ENCODE data around the gene LRP11.
A peak's percentile ranks its signal among the peaks of the same experiment; 100 is the strongest.
"Not testable (repeated sequence)": the region's sequence is repeated elsewhere in the genome, so short reads cannot be mapped to it uniquely, and the experiment has no call there.

The LRP11 gene, protein sequence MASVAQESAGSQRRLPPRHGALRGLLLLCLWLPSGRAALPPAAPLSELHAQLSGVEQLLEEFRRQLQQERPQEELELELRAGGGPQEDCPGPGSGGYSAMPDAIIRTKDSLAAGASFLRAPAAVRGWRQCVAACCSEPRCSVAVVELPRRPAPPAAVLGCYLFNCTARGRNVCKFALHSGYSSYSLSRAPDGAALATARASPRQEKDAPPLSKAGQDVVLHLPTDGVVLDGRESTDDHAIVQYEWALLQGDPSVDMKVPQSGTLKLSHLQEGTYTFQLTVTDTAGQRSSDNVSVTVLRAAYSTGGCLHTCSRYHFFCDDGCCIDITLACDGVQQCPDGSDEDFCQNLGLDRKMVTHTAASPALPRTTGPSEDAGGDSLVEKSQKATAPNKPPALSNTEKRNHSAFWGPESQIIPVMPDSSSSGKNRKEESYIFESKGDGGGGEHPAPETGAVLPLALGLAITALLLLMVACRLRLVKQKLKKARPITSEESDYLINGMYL

GRCh38 chr6:149863698-149864577 lies at the start of gene LRP11:
Gene LRP11, minus strand, starts transcription at chr6:149864359. Its CDS starts 339 bp downstream, at chr6:149864020.
- peak; percentile 95 for DNase-seq (ENCODE audit: low spot score)

DNA sequence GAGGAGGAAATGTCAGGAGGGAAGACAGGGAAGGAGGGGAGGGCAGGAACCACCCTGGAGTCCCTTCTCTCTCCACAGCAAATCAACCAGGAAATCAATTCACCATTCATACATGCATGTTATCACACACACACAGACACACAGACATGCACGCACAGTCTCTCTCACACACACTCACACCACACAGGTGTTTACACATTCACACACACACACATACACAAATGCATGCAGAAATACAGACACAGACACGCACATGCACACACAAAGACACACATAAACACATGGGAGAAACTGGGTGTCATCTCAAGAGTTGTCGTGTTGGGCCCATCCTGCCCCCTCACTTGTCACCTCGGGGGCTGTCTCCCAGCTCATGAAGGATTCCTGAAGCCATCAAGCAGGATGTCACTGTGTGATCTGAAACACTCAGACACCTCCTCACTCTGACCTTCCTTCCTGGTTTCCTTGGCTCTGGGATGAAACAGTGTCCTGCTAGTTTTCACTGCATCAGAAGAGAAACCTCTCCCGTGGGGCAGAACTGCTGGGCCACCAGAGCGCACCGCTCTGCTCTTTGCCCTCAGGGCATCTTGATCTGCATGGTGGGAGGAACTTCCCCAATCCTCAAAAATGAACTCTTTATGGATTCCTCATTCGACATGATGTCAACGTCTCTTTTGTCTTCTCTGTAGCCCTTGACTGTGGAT lies 49.5 kb upstream of the LRP11 start:
- DNase-seq (ENCODE audit: low spot score) = no peak

DNA sequence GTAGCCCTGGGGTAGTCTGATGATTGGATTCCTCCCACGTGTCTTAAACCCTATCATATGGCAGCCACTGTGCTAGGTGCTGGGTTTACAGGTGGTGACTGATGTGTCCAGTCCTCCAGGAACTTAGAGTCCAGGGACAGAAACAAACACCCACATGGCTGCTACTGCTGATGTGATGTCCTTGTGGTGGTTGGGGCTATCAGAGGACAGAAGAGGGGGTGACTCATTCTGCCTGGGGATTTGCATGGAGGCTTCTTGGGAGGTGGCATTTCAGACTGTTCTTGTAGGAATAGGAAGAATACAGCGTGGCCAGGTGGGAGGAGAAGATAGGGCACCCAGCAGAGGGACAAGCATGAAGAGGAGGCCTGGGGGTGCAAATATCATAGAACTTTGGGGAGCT lies 48.9 kb upstream of the LRP11 start:
- no peak for DNase-seq (ENCODE audit: low spot score)

DNA sequence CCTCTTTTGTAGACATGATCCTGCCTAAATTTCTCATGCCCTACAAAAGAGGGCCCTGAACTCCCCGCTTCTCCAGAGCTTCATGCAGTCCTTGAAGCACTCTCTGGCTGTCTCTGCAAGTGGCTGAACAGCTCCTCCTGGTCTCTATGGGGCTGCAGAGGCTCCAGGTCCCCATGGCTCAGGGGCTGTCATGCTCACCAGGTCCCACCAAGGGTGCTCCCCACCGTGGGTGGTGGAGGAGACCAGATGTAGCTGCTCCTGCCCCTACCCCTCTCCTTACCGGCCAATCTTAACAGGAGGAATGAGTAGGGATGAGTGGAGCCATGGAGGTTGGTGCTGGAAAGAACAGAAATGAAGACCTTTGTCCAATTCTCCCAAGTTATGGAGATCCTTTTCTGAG lies 48.5 kb upstream of the LRP11 start:
- not testable (repeated sequence) for DNase-seq (ENCODE audit: low spot score)

- DNase-seq (ENCODE audit: low spot score) = no peak
Observed at GRCh38 chr6:149910721-149911151, 46.6 kb upstream of the LRP11 start.

- no peak for DNase-seq (ENCODE audit: low spot score)
Observed at GRCh38 chr6:149909701-149910470, 45.7 kb upstream of the LRP11 start.

DNA sequence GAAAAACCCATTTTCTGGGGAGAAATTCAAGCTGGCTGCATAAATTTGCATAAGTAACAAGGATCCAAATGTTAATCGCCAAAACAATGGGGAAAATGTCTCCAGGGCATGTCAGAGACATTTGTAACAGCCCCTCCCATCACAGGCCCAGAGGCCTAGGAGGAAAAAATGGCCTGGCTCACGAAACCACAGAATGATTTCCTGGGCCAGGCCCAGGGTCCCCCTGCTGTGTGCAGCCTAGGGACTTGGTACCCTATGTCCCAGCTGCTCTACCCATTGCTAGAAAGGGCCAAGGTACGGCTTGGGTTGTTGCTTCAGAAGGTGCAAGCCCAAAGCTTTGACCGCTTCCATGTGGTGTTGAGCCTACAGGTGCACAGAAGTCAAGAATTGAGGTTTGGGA lies 44.3 kb upstream of the LRP11 start:
- DNase-seq (ENCODE audit: low spot score) = not testable (repeated sequence)

DNA sequence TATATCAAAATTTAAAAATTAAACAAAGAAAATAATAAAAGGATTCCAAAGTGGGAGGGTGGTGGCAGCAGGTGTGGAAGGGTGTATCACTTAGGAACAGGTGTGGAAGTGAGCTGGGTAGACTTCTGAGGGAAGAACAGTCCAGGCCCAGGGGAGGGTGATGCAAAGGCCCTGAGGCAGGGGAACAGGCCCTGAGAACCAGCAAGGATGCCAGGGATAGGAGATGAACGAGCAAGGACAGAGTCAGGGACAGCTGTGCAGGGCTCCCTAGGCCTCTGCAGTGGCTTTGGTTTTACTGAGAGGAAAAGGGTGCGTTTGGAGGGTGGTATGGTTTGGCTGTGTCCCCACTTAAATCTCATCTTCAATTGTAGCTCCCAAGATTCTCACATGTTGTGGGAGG lies 43.2 kb upstream of the LRP11 start:
- no peak for DNase-seq (ENCODE audit: low spot score)

DNA sequence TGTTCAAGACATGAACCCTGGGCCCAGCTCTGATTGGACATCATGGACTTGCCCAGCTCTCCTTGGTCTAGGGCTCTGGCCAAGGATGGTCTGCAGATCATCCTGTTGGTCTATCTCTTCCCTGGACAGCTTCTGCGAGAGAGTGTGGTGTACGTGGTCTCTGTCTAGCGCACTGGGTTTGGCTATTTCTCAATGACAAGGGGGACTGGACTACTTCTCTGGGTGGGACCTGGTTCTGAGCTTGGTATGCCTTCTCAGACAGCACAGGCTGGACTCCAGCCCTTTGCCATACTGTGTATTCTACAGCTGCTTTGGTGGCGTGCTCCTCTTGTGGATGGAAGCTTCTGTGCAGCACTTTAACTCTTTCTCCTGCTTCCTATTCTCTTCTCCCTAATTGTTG lies 42.2 kb upstream of the LRP11 start:
- DNase-seq (ENCODE audit: low spot score) = no peak

DNA sequence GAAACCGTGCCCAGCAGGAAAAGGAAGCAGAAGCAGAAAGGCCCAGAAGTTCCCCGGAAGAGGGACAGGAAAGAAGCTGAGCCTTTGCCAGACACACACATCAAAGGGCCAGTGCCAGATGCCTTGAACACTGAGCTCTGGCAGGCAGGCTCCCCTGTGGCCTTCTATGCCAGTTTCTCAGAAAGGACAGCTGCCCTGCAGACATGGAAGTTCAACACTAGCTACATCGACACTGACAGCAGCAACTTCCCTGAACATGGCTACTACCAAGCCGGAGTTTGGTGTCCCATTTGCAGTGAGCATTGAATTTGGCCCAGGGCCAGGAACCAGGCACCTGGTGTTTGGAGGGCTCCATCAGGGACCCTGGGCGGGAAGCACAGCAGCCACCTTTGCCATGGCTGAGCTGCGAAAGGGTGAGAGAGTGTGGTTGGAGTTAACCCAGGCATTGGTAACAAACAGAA lies 41.8 kb upstream of the LRP11 start:
- no peak for DNase-seq (ENCODE audit: low spot score)

DNA sequence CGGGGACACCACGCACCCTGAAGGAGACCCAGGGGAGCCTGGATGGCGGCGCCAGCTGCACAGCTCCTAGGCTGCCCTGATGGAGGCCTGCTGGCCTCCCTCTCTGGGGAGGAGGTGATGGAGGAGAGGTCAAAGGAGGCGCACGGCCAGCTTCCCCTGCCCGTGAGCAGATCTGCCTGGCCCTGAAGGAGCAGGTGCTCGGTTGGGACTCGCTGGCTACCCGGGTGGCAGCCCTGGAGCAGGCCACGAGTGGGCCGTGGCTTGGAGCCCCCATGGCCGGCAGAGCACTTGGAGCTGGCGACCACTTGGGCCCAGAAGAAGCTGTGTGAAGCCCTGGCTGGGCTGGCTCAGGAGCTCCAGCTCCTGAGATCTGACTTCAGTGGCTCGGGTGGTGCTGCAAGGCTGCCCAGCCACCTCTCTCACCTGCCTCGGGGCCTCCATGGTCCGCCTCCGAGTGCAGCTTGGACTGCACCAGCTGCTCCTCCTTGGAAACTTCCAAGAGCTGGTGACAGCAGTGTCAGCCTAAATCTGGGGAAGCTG lies 41.3 kb upstream of the LRP11 start:
- no peak for DNase-seq (ENCODE audit: low spot score)

DNA sequence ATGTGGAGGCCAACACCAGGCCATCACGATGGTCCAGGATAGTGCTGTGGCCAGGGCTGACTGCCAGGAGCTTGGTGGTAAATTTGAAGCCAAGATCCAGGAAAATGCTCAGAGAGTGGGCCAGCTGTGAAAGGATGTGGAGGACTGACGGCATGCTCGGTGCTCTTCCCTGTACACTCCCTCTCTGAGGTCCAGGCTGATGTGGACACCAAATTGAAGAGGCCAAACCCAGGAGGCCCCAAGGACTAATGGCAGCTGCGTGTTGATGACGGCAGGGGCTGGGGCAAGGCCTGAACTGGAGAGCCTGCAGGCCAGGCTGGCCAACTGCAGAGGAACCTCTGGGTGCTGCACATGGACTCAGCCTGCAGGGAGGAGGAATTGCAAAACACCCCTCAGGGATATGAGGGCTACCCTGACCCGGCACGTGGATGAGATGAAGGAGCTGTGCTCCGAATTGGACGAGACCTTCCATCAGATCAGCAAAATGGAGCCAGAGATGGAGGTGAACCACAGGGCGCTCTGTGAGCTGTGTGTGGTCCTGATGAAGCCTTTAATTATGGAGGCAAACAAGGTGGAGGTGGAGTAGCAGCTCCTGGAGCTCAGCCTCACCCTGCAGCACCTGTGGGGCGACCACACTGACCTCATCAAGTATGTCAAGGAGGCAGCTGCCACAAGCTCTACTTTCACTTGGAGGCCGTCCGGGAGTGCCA lies 40.7 kb upstream of the LRP11 start:
- no peak for DNase-seq (ENCODE audit: low spot score)

GRCh38 chr6:149903938-149904611 lies 39.9 kb upstream of the LRP11 start:
- no peak for DNase-seq (ENCODE audit: low spot score)

DNA sequence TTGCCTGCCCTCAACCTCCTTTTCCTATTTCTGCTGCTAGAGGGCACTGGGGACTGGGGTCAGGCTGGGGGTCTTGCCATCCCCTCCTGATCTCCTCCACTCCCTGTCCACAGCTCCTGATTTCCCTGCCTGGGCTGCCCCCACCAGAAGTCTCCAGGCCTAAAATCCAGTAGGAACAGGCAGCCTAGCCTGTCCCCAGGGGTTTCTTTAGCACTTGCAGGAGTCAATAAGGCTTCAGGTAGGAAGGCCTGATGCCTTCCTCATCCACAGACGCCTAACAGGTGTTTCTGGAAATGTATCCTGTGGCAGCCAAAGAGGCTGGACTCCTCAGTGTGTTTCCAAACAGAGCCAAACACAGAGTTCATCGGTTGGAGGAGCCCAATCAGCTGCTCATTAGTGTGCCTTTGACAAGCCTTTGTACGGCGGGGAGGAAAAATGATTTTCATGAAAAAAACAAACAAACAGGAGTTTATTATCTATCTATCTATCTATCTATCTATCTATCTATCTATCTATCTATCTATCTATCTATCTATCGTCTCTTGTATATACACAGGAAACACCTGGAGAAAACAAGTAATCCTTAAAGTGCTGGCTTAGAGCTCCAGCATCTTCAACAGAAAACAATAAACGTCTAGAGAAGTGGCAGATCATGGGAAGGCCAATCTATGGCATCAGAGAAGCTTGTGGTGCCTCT lies 37.4 kb upstream of the LRP11 start:
- no peak for DNase-seq (ENCODE audit: low spot score)

DNA sequence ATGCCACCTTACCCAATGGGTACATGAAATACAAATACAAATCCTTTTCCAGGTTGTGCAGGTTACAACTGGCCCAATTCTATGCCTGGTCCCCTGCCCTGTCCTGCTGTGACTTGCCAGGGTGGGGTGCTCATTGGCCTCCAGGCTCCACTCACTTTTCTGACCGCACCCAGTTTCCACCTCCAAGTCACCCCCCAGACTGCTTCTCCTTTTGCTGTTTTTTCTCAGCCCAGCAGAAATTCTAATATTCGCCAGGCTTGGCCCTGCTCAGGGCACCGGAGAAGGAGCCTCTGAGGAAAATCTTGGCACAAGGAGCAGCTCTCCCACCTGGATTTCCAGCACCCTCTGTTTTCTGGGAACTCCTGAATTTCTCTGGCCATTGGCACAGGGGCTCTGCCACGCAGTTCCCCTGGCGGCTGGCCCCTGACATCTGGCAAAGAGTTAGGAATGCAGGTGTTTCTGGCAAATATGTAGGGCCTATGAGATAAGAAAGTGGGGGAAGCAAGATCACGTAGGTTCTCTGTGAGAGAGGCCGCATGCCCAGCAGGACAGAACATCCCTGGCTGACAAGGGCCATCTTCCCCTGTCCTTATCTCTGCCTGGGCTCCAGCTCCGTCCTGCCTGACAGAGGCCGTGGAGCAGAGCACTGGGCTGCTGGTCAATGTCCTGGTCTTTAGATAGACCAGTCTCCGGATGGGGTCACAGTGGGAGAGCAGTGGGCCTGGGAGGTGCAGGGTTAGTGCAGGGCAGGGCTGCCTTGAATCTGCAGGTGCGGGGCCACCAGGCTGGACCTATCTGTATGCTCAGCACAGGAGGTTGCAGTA lies 36.7 kb upstream of the LRP11 start:
- no peak for DNase-seq (ENCODE audit: low spot score)

- DNase-seq (ENCODE audit: low spot score) = no peak
Observed at GRCh38 chr6:149899926-149900619, 35.9 kb upstream of the LRP11 start.

- DNase-seq (ENCODE audit: low spot score) = no peak
Observed at GRCh38 chr6:149899486-149899885, 35.3 kb upstream of the LRP11 start.

- DNase-seq (ENCODE audit: low spot score) = no peak
Observed at GRCh38 chr6:149898966-149899365, 34.8 kb upstream of the LRP11 start.

Measured in iPS-NIHi11 (cell line).